HuH-7.5 (cell line): ENCODE data around the gene ADGRD2.
"Not testable (repeated sequence)": the region's sequence is repeated elsewhere in the genome, so short reads cannot be mapped to it uniquely, and the experiment has no call there.

Source experiments
- DNase-seq: peaks from one replicate; pipeline ENCODE4 v3.0.0; 2011; ENCODE audit warnings: low spot score

Gene ADGRD2

DNA sequence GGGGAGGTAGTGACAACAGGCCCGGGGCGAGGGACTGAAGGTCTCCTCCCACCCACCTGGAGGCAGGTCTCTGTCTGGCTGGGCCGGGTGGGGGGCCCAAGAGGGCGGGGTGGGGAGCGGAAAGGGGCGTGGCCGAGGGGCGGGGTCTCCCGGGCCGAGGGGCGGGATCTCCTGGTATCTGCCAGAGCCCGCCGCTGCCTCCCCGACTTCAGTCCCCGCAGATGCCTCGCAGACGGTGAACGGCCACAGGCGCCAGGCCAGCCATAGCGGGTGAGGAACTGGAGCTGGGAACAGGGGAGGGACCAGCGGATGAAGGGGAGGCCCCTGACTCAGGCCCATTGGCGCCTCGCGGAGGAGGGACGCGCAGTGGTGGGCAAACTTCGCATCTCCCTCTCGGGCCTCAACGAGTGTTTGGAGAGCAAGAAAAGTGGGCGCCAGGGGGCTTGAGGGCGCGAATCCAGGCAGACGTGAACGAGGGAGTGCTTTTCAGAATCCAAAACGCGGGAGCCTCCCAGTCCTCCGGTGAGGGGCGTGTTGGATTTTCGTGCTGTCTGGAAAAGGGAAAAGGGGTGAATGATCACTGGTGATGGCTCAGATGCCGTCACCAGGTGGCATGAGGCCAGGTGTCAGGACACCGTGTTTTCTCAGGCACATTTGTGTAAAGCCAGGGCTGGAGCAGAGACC lies at the start of gene ADGRD2:
ADGRD2 (plus strand) TSS at position 211 of the 684 bp plus-strand sequence. CDS start 1,216 bp downstream, outside the sequence.
- DNase-seq = no peak

DNA sequence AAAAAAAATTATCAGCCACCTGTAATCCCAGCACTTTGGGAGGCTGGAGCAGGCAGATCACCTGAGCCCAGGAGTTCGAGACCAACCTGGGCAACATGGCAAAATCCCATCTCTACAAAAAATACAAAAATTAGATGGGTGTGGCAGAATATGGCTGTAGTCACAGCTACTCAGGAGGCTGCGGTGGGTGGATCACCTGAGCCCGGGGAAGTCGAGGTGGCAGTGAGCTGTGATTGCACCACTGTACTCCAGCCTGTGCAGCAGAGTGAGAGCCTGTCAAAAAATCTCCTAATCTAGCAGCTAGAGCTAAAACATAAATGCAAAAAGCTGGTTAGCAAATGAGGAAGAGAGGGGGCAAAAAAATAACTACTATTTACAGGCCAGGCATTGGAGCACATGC lies 47.0 kb upstream of the ADGRD2 start:
- no peak for DNase-seq

DNA sequence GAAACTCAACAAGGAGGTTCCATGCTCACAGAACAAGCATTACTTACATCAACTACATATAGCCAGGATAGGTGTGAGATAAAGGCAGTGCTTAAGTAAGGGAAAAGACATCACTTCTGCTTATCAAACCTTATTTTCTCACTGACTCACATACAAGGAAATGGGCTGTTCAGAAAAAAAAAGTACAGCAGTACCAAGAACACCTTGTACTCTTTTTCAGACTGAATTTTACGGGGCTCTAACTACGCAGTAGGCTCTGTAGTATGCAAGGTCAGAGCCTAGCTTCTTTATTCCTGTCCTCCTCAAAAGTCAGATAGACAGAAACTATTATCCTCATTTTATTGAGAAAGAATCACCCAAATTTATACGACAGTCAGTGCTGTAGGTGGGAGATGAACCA lies 40.8 kb upstream of the ADGRD2 start:
- no peak for DNase-seq

- DNase-seq = no peak
Measured at GRCh38 chr9:124410321-124410913, 39.8 kb upstream of the ADGRD2 start.

DNA sequence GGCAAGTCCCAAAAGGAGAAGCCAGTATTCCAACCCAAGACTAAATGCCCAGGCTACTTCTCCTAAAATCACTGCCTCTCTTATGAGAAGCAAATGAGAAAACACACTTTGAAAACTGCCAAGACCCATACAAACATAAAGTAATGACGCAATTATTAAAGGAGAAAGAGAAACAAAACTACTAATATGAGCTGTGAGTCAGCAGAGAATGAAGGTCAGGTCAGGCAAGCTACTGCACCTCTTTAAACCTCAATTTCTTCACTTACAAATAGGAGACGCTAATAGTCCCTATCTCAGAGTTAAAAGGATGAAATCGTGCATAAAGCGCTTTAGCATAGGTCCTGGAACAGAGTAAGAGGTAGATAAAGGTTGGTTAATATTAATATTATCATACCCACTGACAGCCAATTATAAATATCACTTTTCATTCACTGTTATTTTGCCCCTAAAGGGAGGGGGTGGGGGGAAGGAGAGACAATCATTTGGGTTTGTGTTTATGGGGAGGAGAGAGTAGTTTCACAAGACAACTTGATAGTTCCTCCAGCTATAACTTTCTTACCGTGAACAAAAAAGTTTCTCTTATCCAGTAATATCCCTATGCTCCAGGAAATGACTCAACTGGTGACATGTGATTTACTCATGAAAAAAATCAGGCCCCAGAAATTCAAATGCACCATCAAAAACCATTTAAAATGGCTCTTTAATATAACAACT lies 38.6 kb upstream of the ADGRD2 start:
- no peak for DNase-seq

DNA sequence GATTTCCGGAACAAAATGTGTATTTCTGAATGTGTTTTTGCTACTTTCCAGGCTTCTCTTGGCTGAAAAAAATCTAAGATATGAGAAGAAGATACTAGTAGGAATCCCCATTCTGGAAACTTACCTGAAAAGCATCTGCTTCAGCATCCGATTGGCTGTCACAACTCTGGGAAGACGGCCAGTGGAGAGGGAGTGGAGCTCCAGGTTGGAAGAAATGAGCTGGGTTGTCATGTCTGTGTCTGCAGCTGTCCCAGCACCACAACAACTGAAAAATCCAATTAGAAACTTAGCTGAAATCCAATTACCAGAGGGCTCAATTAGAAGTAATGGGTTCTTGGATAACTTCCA lies 38.0 kb upstream of the ADGRD2 start:
- DNase-seq = no peak

DNA sequence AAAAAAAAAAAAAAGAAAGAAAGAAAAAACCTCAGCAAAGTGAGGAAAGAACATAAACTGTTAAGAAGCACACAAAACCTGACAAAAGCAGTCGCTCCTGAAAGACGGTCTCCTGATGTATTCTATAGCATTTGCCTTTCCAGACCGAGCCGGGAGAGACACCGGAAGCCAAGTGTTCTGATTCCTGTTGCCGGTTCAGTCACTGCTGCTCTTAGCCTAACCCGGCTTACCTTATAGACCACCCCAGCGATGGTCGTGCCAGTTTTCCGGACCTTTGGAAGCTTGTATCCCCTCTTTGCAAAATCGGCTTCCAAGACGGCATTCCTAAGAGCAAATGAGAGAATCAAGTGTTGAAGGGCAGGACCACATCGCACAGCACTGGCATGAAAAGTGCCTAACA lies 35.6 kb upstream of the ADGRD2 start:
- no peak for DNase-seq

- DNase-seq = peak; percentile 85
Measured at GRCh38 chr9:124415102-124415851, 35.0 kb upstream of the ADGRD2 start, which contains the start of gene PSMB7. TSS of gene PSMB7 (minus strand) at chr9:124415442. CDS start at chr9:124415425, 17 bp downstream.

DNA sequence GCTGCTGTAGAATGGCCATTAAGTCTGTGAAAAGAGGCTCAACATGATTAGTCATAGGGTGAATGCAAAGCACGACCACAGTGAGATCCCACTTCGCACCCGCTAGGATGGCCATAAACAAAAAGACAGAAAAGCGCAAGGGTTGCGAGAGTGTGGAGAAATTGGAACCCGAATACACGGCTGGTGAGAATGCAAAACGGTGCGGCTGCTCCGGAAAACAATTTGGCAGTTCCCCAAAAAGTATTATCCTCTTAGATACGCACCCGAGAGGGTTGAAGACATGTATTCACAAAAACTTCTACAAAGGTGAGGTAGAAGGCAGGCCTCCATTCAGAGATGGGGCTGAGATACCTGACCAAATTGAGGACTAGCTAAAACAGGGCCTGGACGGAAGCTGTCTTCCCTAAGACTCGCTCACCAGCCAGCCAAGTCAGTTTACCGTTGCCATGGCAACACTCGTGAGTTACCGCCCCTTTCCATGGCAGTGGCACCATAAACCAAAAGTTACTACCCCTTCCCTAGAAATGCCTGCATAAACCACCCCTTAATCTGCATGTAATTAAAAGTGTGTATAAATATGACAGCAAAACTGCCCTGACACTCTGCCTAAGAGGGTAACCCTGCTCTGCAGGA lies 34.3 kb upstream of the ADGRD2 start:
- no peak for DNase-seq

DNA sequence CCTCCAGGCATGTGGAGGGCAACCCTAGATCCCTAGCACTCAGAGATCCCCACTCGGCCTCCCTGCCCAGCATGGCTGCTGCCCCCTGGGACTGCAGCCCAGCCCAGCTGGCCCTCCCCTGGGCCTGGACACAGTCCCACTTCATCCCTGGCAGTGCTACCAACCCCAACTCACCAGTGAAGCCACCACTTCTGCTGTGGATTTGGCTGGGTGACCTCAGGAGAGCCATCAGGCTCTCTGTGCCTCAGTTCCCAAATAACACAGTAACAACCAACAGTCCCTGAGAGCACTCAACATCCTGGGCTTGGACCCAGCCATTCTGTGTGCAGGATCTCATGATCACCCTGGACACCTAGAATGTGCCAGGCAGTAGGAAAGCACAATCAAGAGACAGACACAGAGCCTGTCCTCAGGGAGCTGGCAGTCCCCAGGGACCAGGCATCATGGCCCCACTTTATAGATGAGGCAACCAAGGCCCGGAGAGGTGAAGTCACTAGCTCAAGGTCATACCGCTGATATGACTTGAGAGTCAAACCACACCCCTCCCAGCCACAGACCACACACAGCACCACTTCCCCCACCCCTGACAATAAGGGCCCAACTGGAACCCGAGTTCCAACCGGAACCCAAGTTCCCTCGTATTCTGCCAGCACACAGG lies 30.3 kb upstream of the ADGRD2 start:
- no peak for DNase-seq

- DNase-seq = no peak
Measured at GRCh38 chr9:124420991-124421543, 29.2 kb upstream of the ADGRD2 start.

- DNase-seq = no peak
Measured at GRCh38 chr9:124423155-124423554, 27.1 kb upstream of the ADGRD2 start.

DNA sequence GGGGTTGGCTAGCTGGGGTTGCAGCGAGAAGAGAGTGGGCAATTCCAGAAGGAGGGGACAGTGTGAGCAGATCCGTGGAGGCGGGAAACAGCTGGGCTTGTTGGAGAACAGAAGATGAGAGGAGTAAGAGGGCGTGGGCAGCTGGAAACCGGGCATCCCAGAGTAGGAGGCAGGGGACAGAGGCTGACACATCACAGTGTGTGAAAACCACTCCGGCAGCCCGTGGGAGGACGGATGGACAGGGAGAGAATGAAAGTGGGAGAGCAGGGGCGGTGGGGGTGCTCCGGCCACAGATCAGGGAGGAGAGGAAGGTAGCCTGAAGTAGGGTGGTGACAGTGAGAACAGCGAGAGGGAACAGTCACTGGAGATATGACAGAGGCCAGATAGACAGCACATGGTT lies 26.7 kb upstream of the ADGRD2 start:
- no peak for DNase-seq

GRCh38 chr9:124425733-124426132 lies 24.5 kb upstream of the ADGRD2 start:
- not testable (repeated sequence) for DNase-seq

DNA sequence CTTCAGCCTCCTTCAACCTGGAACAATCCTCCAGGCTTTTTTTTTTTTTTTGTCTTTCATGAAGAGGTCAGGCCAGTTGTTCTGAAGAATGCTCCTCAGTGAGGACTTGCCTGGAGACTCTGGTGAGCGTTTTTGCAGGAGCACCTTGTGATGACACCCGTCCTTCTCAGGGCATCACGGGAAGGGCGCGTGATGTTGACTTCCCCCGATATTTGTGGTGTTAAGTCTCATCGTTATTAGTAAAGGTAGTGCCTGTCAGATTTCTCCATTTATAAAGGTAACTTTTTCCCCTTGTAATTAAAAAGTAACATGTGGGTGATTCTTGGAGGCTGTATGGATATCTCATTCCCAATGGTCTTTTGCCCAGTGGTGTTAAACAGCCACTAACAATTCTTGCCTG lies 23.9 kb upstream of the ADGRD2 start:
- no peak for DNase-seq

DNA sequence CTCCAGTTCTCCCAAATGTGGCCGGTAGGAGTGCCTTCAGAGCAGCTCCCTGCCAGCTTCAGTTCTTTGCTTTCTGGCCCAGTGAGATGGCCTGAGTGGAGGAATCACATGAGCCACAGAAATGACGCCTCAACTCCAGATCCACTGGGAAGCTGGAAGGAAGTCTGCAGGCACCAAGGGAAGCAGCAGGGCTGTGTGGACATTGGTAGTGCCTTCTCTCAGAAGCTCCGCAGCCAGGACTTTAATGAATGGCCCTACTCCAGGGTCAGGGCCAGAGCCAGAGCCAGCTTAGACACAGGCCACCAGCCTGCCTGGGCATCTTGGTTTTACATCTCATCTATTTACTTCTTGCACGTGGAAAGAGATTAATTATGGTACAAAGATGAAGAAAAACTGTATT lies 23.0 kb upstream of the ADGRD2 start:
- DNase-seq = no peak

DNA sequence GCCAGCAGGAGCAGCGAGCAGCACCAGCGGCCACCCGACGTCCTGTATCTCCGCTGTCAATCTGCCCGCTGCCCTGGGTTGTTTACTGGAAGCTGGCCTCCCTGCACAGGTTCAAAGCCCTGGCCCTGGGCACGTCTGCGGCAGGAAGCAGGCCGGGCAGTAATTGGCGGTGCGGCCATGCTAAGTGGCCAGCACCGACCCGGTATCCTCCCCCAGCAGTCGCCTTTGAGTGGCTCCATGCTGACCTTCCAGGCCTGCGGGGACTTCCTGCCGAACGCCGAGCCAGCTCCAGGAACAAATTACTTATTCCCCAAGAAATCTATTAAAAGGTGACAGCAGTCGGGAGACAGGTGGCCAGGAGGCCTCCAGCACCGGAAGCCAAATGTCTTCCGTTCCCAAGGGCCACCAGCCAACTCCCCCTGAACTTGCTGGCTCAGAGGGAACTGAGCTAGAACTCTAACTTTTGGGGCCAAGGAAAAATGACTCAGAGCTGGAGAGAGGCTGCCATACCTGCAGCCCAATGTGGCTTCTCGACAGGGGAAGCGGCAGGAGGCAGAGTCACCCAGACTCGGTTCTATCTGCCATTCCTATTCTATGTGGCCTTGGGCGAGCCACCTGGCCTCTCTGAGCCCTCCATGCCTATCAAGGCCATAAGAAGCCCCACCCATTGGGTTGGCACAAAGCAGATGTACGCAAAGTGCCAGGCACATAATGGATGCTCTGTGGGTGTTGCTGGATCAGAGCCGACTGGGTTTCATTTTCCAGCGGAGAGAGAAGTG lies 21.3 kb upstream of the ADGRD2 start:
- no peak for DNase-seq

DNA sequence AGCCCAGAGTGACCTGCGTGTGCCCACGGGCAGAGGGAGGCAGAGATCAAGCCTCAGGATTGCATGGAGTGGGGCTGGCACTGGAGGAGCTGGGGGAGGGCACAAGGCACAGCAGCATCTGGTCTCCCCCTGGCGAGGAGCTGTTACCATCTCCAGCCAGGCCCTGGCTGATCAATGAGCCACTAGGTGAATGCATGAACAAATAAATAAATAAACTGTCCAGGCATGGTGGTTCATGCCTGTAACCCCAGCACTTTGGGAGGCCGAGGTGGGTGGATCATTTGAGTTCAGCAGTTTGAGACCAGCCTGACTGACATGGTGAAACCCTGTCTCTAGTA lies 20.8 kb upstream of the ADGRD2 start:
- DNase-seq = no peak

DNA sequence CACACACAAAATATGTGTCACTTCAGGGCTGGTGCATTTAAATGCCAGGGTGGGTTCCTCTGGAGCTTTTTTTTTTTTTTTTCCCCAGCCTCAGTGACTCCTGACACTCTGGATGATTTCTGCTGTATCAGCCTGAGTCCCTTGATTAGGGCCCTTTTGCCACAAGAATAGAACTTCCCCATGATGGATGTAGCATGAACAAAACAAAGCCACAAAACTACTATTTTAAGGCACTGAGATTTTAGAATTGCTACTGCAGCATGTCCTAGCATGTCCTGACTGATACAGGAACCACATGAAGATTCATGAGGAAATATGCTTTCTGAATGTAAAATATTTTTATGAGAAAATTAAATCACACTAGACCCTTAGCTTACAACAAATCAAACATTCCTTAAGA lies 13.9 kb upstream of the ADGRD2 start:
- DNase-seq = no peak

GRCh38 chr9:124437086-124437485 lies 13.2 kb upstream of the ADGRD2 start:
- DNase-seq = no peak

GRCh38 chr9:124438091-124438490 lies 12.2 kb upstream of the ADGRD2 start:
- no peak for DNase-seq
